GM18907 (cell line): ENCODE data around the gene ABL1.

Experiments
- ATAC-seq: cut with Tn5 transposase; IDR thresholded peaks from one replicate; pipeline ENCODE4 v1.9.1; 2021; ENCODE audit warnings: mild to moderate bottlenecking, moderate library complexity; ENCODE audit not compliant: unreplicated experiment

The ABL1 gene

GRCh38 chr9:130927995-130928900, 93.2 kb downstream of the ABL1 start:
- no peak for ATAC-seq

- ATAC-seq = no peak
These were observed 94.6 kb downstream of the ABL1 start for GRCh38 chr9:130929571-130930038.

GRCh38 chr9:130930132-130930803, 95.2 kb downstream of the ABL1 start:
- ATAC-seq = no peak

GRCh38 chr9:130930804-130931349, 95.8 kb downstream of the ABL1 start:
- ATAC-seq = no peak

GRCh38 chr9:130931508-130932254, 96.6 kb downstream of the ABL1 start:
- peak; percentile 33 for ATAC-seq

GRCh38 chr9:130932255-130933079, 97.4 kb downstream of the ABL1 start:
- no peak for ATAC-seq

GRCh38 chr9:130933114-130934046, 98.3 kb downstream of the ABL1 start:
- no peak for ATAC-seq

GRCh38 chr9:130934246-130934645, 99.2 kb downstream of the ABL1 start:
- ATAC-seq = no peak

GRCh38 chr9:130934702-130935647, 99.9 kb downstream of the ABL1 start:
- ATAC-seq = no peak

GRCh38 chr9:130935648-130936271, 100.7 kb downstream of the ABL1 start:
- ATAC-seq = no peak

- ATAC-seq = no peak
These were observed 101.4 kb downstream of the ABL1 start for GRCh38 chr9:130936285-130937117.
